ENCODE measurements around the gene FRK.
"Not testable (repeated sequence)": the region's sequence is repeated elsewhere in the genome, so short reads cannot be mapped to it uniquely, and the experiment has no call there.

Gene FRK

DNA sequence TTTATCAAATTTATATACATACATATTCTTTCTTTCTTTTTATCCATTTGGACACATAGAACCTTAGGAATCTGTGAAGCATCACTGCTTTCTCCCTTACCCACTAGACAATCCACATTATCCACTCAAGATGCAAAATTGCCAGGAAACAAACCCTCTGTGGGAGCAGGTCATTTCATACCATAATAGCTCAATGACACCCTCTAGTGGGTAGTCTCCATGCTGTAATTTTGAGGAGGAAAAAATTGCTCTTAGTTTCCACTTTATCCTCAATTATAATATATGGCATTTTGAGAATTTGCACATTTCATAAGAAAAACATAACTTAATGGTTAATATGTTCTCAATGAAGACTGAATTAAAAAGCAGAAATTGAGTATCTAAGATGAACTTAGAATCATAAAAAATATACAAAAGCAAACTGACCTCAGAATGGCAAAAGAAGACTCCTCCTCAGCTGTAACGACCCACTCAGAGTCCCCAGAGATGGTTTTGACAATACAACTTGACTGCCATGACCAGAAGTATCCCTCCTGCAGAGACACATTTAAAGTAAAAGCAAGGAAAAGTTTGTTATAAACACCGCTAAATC, 164.1 kb downstream of the FRK start:
- FAIRE-seq (peak; percentile 75), DNase-seq (ENCODE audit: insufficient read length, low spot score) (peak; percentile 25)

DNA sequence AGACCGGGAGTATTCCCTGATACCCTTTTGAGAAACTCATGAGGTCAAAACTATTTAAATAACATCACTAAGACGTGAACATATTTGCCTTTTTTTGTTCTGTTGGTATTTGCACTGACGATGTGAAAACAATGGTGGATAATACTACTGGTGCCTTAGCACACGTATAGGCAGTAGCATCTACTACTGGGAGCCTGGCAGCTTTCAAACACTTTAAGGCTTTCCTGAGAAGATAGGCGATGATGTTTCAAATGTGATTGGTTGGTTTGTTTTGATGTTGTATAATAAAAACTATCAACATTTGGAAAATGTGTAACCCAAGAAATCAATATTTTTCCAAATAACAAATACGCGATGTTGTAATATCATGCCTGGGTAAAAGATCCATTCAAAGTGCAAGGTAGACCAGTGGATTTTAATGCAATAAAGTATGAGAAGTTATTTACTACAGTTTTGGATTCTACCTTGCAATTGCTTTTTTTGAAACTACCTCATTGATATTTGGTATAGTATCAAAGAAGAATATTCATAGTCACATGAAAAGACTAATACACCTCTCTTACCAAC, 166.2 kb downstream of the FRK start:
- no peak for DNase-seq (ENCODE audit: insufficient read length, low spot score)
- FAIRE-seq = no peak

DNA sequence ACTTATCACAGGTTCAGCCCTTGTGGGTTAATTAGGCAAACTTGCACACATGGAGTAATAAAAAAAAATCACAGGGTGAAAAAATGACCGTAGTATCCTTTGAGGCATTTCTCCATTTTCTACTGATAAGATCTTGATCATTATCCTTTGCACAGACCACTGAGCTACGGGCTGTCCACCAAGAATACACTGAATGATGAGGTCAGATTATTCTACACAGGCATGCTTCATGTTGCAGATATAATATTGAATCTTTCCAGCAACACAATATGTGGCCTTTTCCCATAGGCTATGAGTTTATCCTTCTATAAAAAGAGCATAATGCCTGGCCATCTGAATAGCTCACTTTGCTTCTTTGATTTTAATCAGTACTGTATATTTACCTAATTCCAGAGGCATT, 168.9 kb downstream of the FRK start:
- DNase-seq (ENCODE audit: insufficient read length, low spot score) (no peak), FAIRE-seq (peak; percentile 66)

DNA sequence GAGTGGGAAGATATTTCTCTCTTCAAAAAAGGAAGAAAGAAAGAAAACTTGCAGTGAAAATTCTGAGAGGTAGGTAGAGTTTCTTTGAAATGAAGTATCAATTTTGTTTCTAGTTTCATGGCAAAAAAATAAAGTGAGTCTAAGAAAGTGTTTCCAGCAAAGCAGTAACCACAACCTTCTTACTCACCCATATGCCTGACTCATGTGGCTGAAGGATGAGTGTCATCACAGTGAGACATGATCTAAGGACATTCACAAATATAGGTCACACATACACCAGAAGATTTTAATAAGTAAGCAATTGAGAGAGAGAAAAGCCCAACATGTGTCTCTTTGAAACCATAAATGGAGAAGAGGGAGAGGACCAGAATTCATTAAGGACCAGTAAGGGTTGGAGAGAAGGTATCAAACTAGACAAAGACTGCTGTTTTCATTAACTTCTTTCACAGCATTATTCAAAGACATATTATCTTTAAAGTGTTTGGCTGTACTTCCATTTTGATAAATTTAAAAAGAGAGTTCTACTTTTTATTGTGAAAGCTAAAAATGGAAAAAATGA, 169.5 kb downstream of the FRK start:
- DNase-seq (ENCODE audit: insufficient read length, low spot score) (peak; percentile 23), FAIRE-seq (peak; percentile 87)

DNA sequence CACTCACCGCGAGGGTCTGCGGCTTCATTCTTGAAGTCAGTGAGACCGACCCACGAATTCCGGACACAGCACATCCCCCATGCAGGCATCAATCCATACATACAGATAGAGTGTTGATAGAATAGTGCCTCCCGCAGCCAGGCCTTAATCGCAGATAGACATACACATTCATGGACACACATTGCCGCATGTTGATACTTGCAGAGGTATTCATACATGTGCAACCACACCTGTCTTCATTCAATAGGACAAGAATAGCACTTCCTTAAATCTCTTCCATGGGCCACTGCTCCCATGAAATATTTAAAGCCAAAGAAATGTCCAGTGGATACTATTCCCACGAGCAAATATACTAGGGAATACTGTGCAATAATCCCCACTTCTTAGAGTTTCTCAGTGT, 170.5 kb downstream of the FRK start:
- DNase-seq (ENCODE audit: insufficient read length, low spot score) (no peak), FAIRE-seq (no peak)

DNA sequence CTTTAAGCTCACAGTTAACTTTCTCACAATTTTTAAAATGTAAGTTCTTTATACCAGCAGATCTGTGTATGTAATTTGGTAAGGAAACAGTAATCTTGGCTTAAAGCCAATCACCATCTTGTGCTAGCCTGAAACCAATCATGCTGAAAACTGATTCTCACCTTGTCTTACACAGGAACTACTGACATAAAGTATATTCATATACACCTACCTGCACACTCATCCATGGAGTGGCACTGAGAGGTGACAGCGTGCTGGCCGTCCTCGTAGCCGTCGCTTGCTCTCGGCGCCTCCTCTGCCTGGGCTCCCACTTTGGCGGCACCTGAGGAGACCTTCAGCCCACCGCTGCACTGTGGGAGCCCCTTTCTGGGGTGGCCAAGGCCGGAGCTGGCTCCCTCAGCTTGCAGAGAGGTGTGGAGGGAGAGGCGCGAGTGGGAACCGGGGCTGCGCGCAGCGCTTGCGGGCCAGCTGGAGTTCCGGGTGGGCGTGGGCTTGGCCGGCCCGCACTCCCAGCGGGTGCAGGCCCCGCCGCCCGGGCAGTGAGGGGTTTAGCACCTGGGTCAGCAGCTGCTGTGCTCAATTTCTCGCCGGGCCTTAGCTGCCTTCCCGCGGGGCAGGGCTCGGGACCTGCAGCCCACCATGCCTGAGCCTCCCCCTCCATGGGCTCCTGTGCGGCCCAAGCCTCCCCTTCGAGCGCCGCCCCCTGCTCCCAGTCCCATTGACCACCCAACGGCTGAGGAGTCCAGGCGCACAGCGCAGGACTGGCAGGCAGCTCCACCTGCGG, 171.8 kb downstream of the FRK start:
- FAIRE-seq; DNase-seq (ENCODE audit: insufficient read length, low spot score): not testable (repeated sequence)

DNA sequence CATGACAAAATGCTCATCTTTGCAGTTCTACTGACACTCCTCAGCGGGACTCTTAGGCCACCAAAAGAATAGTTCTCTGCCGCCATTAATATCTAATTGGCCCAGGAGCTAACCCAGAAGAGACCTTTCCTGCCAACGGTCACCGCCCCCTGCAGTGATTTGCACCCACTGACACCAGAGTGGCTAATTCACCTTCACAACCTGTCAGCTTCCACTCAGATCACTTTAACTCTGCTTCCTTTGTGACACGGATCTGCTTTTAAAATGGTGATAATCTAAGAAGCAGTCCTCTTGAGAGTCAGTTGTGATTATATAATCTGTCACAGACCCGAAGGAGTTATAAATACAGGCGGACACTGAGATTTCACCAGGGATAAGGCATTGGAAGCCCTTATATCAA, 172.8 kb downstream of the FRK start:
- no peak for FAIRE-seq
- no peak for DNase-seq (ENCODE audit: insufficient read length, low spot score)

DNA sequence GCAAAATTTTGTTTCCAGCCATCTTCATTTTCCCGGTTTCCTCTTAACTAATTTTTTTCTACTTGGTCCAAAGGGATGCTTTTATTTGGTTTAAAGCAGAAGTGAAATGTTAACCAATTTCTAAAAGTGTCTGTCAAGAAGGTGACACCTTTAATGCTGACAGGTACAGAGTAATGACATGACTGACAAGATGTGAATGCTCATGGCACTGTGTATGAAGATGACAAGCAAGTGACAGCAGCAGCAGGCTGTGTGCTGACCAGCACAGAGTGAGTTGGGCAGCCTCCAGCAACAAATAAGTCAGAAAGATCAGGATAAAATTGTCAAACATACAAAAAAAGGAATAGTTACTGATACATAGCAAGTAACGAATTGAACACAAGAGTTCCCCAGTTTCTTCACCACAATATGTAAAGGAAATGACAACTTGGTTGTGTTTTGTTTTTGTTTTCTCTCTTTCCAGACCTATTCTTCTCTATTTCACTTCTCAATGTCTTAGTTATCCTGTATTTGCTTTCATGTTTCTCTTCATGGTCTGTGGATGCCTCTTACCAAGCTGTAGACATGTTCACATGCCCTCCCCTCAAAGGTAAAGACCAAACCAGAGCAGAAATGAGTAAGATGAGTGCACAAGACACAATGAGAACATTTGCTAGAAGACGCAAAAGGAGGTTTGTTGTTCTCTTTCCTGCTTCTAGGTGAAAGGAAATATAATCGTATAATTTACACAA, 174.9 kb downstream of the FRK start:
- FAIRE-seq (no peak), DNase-seq (ENCODE audit: insufficient read length, low spot score) (no peak)

DNA sequence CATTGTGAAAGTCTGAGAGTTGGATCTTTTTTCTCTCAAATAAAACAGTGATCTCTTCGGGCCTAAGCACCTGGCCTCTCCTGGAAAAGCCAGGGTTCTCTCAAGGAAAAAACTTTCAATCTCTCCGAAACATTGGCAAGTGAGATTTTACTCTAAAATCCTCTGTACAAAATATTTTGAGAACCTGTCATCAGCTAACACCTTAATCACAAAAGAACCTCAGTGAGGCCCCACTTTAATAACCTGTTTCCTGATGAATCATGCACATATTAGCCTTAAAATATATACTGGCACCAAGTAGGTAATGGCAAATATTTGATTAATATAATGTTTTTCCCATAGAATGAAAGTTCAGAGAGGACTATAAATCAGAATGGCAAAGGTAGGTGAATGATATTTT, 177.9 kb downstream of the FRK start:
- DNase-seq (ENCODE audit: insufficient read length, low spot score) = no peak
- no peak for FAIRE-seq

DNA sequence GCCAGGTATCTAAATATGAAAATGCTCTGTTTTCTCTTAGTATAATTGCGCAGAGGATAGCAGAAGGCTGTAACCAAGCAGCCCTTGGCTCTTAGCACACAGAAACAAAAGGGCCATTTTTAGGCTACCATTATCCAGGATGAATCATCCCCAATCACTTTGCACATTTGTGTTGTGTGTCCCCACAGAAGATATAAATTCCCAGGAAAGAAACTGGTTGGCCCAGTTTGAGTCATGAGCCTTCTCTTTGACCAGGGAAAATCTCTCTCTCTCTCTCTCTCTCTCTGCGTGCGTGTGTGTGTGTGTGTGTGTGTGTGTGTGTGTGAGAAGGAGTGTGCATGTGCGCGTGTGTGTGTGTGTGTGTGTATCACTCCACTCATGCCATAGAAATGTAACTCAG, 178.5 kb downstream of the FRK start:
- FAIRE-seq (no peak), DNase-seq (ENCODE audit: insufficient read length, low spot score) (no peak)

Measured in GM19239 (cell line).